GM18861 (cell line): ENCODE measurements around the gene RETN.

ENCODE experiments used
- ATAC-seq: cut with Tn5 transposase; IDR thresholded peaks from one replicate; pipeline ENCODE4 v1.9.1; 2021; ENCODE audit not compliant: unreplicated experiment

Gene RETN

DNA sequence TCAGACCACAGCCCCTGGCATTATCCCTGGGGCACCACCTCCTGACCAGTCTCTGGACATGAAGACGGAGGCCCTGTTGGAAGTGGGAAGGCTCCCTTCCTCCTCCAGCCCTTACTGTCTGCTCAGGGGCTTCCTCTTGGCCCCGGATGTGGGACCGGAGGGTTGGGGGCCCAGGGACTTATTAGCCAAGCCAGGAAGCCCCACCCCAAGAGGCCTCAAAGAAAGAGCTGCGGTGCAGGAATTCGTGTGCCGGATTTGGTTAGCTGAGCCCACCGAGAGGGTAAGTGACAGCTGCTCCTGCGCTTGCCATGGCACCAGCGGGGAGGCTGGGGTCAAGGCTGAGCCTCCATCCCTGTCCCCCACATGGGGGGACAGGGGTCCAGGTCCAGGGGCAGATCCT is at the start of gene RETN:
Gene RETN (plus strand): TSS at position 208 of the 400 bp plus-strand sequence. CDS start 278 bp downstream, outside the sequence.
- no peak for ATAC-seq

GRCh38 chr19:7619671-7620441 is 49.0 kb upstream of the RETN start:
- ATAC-seq: no peak

- no peak for ATAC-seq
Measured at GRCh38 chr19:7620442-7621412, 48.1 kb upstream of the RETN start.

- ATAC-seq: no peak
Measured at GRCh38 chr19:7622933-7623685, 45.7 kb upstream of the RETN start.

GRCh38 chr19:7623725-7624603 is 44.9 kb upstream of the RETN start:
- ATAC-seq: no peak

DNA sequence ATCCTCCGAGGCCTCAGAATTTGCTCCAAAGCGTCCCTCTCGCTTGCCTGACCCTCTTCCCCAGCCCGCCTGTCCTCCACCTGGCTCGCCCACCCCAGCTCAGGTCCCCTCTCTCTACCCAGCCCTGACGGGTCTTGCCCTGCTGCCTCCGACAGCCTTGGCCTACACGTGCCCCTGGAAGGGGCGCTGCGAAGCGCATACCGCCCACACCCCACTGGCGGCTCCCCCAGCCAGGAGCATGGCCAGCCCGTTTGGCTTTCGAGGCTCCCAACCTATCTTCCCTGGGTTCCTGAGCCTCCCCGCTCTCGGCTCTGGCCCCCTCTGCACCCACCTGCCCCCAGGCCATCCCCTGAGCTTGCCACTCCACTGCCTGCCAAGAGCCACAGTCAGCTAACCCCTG is 44.0 kb upstream of the RETN start:
- ATAC-seq: no peak

DNA sequence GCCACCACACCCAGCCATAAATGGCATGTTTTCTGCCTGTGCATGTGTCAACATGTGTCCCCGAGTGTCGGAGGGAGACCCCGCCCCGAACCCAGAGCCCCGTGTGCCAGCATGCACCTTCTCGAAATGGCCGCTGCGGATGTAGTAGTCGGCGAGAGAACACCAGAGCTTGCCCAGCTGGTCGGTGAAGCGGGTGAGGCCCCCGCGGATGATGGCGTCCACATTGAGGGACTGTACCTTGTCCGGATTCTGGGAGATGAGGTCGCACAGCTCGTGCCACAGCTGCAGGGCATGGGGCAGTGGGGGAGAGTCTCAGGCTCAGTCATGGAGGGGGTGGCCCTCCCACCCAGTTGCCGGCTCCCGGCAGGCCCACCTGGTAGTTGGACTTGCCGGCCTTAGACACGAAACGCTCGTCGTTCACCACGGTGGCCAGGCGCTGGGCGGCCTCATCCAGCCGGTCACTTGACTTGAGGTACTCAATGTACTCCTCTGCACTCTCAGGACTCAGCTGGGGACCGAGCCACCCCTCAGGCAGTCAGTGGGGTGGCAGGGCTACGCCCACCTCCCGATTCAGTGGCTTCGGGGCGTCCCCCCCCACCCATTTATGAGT is 43.0 kb upstream of the RETN start:
- no peak for ATAC-seq

DNA sequence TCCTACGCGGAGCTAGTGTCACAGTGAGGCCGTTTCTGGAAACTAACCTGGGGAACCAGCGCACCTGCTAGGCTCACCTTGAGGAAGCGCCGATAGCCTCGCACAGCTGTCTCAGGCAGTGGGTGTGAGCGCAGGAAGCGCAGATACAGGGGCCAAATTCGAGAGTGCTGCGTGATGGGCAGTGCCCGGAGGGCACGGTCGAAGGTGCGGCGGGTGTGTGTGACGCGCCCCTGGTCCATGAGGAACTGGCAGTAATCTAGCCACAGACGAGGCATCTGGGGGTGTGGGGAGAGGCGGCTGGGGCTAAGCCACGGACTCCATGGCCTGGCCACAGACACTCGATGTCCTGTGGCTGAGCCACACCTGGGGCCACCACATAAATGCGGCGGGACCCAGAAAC is 41.7 kb upstream of the RETN start:
- ATAC-seq: no peak

GRCh38 chr19:7628589-7629311 is 40.1 kb upstream of the RETN start:
- no peak for ATAC-seq

DNA sequence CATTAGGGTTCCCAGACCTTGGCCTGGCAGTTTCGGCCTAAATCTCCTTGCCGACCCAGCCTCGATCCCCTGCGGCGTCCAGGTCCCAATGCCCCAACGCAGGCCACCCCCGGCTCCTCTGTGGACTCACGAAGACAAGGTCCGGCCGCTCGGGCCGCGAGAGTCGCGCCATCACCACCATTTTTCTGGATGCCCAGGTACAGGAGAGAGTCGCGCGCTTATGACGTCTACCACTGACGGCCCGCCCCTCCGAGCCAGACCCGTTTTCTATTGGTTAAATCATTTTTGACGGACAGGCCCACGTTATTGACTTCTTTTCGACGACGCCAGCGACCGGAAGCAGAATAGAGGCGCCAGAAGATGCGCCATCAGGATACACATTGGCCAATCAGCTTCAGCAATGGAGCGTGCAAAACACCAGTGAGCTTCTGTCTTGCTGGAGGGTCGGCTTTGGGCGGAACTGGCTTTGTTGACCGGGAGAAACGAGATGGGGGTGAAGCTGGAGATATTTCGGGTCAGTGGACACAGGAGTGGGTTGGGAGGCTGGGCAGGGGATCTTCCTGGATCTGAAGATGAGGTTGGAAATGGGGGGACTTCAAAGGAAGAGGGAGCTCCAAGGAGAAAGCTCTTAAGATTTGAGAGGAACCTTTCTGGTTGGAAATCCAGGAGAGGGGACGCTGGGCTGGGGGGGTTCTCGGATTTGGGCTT is 39.3 kb upstream of the RETN start, which contains the start of the genes PET100 and XAB2:
Gene PET100 (plus strand): TSS at position 447 of the 708 bp plus-strand sequence. CDS start 41 bp downstream, at position 488.
Gene XAB2 (minus strand): TSS at position 199 of the 708 bp plus-strand sequence. CDS start 18 bp downstream, at position 181.
- ATAC-seq: peak; percentile 87

- no peak for ATAC-seq
Measured at GRCh38 chr19:7631577-7631976, 37.3 kb upstream of the RETN start.

DNA sequence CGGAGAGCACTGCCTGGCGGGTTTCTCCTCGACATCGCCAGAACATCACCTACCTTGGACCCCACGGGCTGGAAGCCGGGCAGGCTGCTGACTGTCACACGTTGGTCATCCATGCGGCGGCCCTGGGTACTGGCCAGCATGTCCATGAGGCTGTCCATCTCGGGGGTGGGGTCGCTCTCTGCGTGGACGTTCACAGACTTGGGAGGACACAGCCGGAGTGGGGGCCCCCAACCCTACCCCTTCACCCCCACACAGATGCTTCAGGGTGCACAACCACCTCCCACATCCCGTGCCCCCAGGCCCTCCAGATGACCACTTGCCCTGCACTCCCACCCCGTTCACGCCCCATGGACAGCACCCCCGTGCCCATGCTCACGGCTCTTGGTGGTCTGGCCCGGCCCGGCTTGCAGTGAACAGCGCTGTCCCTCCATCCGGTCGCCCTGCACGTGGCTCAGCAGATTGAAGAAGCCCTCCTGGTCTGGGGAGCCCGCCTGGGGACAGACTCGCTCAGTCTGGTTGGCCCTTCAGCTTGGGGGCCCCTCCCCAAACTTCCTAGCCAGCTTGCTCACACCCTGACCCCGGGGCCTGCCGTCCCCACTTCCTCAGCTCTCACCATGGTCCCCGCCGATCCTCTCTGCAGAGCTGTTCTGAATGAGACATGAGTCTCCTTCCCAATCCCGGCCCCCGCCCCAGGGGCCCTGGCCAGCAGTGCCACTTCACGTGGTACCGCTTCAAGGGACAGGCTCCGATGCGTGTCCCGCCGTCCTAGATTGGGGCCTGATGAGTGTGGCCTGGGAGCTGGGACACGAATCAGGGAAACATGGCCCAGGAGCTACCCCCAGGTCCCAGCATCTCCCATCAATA is 36.3 kb upstream of the RETN start:
- no peak for ATAC-seq

- ATAC-seq: no peak
Measured at GRCh38 chr19:7633698-7634097, 35.2 kb upstream of the RETN start, which contains the start of gene PCP2. TSS of gene PCP2 (minus strand) at chr19:7633719. CDS start at chr19:7633457, 262 bp downstream.

DNA sequence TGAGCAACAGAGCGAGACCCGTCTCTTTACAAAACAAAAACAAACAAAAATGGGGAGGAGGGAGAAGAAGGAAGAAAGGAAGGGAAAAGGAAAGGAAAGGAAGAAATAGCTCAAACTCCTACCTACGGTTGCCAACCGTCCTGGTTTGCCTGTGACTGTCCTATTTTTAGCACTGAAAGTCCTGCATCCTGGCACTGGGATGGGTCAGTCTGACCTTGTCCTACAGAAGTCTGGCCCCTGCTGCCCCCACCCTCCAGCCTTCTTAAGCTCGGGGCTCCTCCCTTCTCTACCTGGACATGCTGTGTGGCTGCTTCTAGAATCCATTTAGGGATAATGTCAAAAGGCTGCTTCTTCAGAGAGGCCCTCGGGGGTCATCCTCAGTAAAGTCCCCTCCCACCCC is 33.2 kb upstream of the RETN start:
- ATAC-seq: no peak

DNA sequence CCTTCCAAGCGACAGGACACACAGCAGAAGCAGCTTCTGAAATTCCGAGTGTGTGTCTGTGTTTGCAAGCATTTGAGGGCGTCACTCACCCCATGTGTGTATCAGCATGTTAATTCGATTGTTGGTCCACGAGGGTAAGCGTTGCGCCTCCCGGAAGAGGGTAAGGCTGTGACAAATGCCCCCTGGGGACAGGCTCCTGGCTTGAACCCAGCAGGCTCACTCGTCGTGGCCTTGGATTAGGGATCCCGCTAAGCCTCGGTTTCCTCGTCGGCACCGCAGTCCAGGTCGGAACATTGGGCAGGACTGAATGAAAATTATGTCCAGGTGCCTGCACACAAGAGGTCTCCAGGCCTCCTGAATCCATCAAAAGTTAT is 32.5 kb upstream of the RETN start:
- no peak for ATAC-seq

- no peak for ATAC-seq
Measured at GRCh38 chr19:7636691-7637373, 32.0 kb upstream of the RETN start, which contains the start of gene STXBP2. TSS of gene STXBP2 (plus strand) at chr19:7637110. CDS start at chr19:7637150, 40 bp downstream.
